ENCODE results near the gene MRPL50.

DNA sequence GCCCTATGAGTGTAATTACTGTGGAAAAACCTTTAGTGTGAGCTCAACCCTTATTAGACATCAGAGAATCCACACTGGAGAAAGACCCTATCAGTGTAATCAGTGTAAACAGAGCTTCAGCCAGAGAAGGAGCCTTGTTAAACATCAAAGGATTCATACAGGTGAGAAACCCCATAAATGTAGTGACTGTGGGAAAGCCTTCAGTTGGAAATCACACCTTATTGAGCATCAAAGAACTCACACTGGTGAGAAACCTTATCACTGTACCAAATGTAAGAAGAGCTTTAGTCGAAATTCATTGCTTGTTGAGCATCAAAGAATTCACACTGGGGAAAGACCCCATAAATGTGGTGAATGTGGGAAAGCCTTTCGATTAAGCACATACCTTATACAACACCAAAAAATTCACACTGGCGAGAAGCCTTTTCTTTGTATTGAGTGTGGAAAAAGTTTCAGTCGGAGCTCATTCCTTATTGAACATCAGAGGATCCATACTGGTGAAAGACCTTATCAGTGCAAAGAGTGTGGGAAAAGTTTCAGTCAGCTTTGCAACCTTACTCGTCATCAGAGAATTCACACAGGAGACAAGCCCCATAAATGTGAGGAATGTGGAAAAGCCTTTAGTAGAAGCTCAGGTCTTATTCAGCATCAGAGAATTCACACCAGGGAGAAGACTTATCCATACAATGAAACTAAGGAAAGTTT lies 10.1 kb upstream of the MRPL50 start:
- TF ChIP-seq, protein P1, sequence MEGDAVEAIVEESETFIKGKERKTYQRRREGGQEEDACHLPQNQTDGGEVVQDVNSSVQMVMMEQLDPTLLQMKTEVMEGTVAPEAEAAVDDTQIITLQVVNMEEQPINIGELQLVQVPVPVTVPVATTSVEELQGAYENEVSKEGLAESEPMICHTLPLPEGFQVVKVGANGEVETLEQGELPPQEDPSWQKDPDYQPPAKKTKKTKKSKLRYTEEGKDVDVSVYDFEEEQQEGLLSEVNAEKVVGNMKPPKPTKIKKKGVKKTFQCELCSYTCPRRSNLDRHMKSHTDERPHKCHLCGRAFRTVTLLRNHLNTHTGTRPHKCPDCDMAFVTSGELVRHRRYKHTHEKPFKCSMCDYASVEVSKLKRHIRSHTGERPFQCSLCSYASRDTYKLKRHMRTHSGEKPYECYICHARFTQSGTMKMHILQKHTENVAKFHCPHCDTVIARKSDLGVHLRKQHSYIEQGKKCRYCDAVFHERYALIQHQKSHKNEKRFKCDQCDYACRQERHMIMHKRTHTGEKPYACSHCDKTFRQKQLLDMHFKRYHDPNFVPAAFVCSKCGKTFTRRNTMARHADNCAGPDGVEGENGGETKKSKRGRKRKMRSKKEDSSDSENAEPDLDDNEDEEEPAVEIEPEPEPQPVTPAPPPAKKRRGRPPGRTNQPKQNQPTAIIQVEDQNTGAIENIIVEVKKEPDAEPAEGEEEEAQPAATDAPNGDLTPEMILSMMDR (conservative IDR thresholded peaks at IDR 0.05), result no peak
- no peak for TF ChIP-seq EZH2 (IDR thresholded peaks at IDR 0.05; ENCODE audit: low read depth)

Measured in PC-9 (cell line).